Stimulated activated naive CD8-positive, alpha-beta T cell treated with anti-CD3 and anti-CD28 coated beads, Interleukin-15, amount 100 ng/mL, for 72 hours (primary cell): ENCODE data around the gene CTNNA2.

ENCODE experiments used
- ATAC-seq: fragments of 150-1000 bp; cut with Tn5 transposase; 2 replicates; pipeline ENCODE4 v1.10.0; 2021; ENCODE audit warnings: mild to moderate bottlenecking, moderate library complexity
- DNase-seq, 2 donors: peaks; one replicate each; pipeline ENCODE4 v3.0.0; 2021 to 2022
- H3K27ac Mint-ChIP-seq, 2 donors: one replicate each; pipeline ENCODE4 v1.8.0; 2022; ENCODE audit warnings: mild to moderate bottlenecking in 2 of 2, mixed read lengths in 2 of 2, moderate library complexity in 2 of 2
- H3K27me3 Mint-ChIP-seq: one replicate; pipeline ENCODE4 v1.8.0; 2022; ENCODE audit warnings: mixed read lengths
- H3K4me1 Mint-ChIP-seq: one replicate; pipeline ENCODE4 v1.8.0; 2022; ENCODE audit warnings: mild to moderate bottlenecking, mixed read lengths
- H3K4me3 Mint-ChIP-seq, 2 donors: one replicate each; pipeline ENCODE4 v1.8.0; 2022; ENCODE audit warnings: mild to moderate bottlenecking in 2 of 2, mixed read lengths in 2 of 2, moderate library complexity in 1 of 2
- H3K9me3 Mint-ChIP-seq, 2 donors: one replicate each; pipeline ENCODE4 v1.8.0; 2022; ENCODE audit warnings: mixed read lengths in 2 of 2

Gene CTNNA2

GRCh38 chr2:79776461-79776860 lies 263.6 kb downstream of the CTNNA2 start:
- no peak overlapping the region for H3K27ac Mint-ChIP-seq
- ATAC-seq, result no peak
- no peaks in the 10 kb centered on the region for H3K4me1 Mint-ChIP-seq
- H3K9me3 Mint-ChIP-seq, result no peaks in the 10 kb centered on the region
- no peaks in the 10 kb centered on the region for H3K27me3 Mint-ChIP-seq
- no peak for DNase-seq
- no peak overlapping the region for H3K4me3 Mint-ChIP-seq

GRCh38 chr2:79780781-79781180 lies 267.9 kb downstream of the CTNNA2 start:
- H3K27me3 Mint-ChIP-seq, result no peaks in the 10 kb centered on the region
- DNase-seq (no peak), ATAC-seq (no peak)
- H3K4me3 Mint-ChIP-seq, result no peak overlapping the region
- H3K27ac Mint-ChIP-seq, result peak overlapping the region in 1 of 2 donors; percentile 7
- H3K4me1 Mint-ChIP-seq, result no peaks in the 10 kb centered on the region
- peaks cover 0 to 4% of the 10 kb centered on the region in 2 donors for H3K9me3 Mint-ChIP-seq

GRCh38 chr2:79782576-79783452 lies 270.0 kb downstream of the CTNNA2 start:
- no peak for ATAC-seq
- Mint-ChIP-seq H3K9me3 (peaks cover 0 to 9% of the 10 kb centered on the region in 2 donors), H3K27ac (no peak overlapping the region), H3K4me1 (no peaks in the 10 kb centered on the region), H3K4me3 (no peak overlapping the region), H3K27me3 (no peaks in the 10 kb centered on the region)
- no peak for DNase-seq

DNA sequence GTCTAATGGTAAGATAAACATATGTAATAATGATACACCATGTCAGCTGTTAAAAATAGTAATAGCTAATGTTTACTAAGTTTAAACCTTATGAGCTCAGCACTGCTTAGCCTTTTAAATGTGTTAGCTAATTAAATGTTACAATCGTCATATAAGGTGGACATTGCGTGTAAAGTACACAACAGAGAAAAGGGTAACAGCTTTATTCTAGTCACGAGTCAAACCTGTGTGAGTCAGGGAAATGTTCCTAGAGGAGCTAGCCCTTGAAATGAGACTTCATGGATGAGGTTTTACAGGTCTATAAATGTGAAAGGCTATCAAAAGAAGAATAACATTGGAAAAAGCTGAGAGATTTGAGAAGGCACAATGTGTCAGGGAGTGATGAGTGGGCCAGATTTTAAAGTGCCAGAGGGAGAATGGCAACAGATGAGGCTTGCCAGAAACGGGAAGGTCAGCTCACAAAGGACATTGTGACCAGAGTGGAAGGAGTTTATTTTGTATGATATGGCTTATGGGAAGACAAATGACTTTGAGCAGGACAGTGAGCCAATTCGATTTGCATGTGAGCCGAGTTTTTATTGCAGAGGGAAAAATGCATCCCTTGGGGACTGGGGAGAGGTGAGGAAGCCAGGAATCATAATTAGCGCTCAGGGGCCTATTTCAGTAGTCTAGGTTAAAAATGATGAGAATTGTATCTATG lies 276.3 kb downstream of the CTNNA2 start:
- DNase-seq (no peak), ATAC-seq (no peak)
- Mint-ChIP-seq H3K4me3 (no peak overlapping the region), H3K27ac (no peak overlapping the region), H3K9me3 (peaks cover 0 to 5% of the 10 kb centered on the region in 2 donors), H3K4me1 (no peaks in the 10 kb centered on the region), H3K27me3 (no peaks in the 10 kb centered on the region)

- DNase-seq (no peak), ATAC-seq (no peak)
- Mint-ChIP-seq H3K4me1 (no peaks in the 10 kb centered on the region), H3K27me3 (no peaks in the 10 kb centered on the region), H3K9me3 (peaks cover 0 to 5% of the 10 kb centered on the region in 2 donors), H3K27ac (no peak overlapping the region), H3K4me3 (no peak overlapping the region)
Observed at GRCh38 chr2:79789811-79790210, 277.0 kb downstream of the CTNNA2 start.

DNA sequence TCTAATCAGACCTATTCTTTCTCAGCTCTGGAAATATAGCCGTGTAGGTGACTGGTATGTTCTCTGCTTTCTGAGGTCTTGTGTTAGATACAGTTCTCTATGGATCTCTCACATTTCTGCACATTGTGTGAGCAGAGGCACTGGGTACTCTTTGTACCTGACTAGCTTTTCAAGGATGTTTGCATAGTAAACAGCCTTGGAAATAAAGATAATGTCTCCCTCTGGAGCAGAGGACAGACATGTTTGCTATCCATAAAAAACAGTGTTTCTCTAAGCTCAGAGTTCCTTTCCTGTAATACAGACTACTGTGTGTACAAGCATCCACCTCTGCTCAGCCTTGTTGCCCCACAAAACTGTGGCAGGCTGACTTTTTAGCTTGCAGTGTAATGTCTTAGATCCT lies 279.2 kb downstream of the CTNNA2 start:
- ATAC-seq, result no peak
- Mint-ChIP-seq H3K4me1 (no peaks in the 10 kb centered on the region), H3K4me3 (no peak overlapping the region), H3K27me3 (no peaks in the 10 kb centered on the region), H3K27ac (no peak overlapping the region), H3K9me3 (no peaks in the 10 kb centered on the region)
- no peak for DNase-seq

DNA sequence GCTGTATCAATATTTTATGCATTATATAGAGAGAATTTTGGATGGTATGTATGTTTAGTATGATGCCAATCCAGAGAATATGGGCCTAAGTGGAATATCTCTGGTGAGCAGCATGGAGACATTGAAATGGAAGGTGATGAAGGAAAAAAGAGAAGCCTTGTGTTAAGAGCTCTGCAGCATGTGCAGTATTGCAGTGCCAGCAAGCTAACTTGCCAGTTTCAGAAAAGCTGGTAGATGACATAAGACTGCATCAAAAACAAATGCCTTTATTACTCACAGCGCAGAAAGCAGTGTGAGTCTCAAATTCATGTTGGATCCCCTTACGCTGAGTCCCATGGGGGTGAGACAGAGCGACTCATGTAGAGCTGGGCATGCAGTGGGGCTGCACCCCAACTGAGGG lies 280.2 kb downstream of the CTNNA2 start:
- H3K27ac Mint-ChIP-seq, result no peak overlapping the region
- DNase-seq, result no peak
- no peaks in the 10 kb centered on the region for H3K4me1 Mint-ChIP-seq
- ATAC-seq, result no peak
- H3K9me3 Mint-ChIP-seq, result no peaks in the 10 kb centered on the region
- no peak overlapping the region for H3K4me3 Mint-ChIP-seq
- H3K27me3 Mint-ChIP-seq, result no peaks in the 10 kb centered on the region

GRCh38 chr2:79796641-79797040 lies 283.8 kb downstream of the CTNNA2 start:
- Mint-ChIP-seq H3K9me3 (peaks cover 0 to 6% of the 10 kb centered on the region in 2 donors), H3K27me3 (no peaks in the 10 kb centered on the region), H3K4me1 (no peaks in the 10 kb centered on the region), H3K27ac (no peak overlapping the region), H3K4me3 (no peak overlapping the region)
- ATAC-seq, result no peak
- no peak for DNase-seq

- H3K27ac Mint-ChIP-seq, result no peak overlapping the region
- no peaks in the 10 kb centered on the region for H3K27me3 Mint-ChIP-seq
- H3K4me1 Mint-ChIP-seq, result no peaks in the 10 kb centered on the region
- peaks cover 0 to 6% of the 10 kb centered on the region in 2 donors for H3K9me3 Mint-ChIP-seq
- no peak overlapping the region for H3K4me3 Mint-ChIP-seq
- DNase-seq, result no peak
- ATAC-seq, result no peak
Observed at GRCh38 chr2:79798776-79799175, 285.9 kb downstream of the CTNNA2 start.

DNA sequence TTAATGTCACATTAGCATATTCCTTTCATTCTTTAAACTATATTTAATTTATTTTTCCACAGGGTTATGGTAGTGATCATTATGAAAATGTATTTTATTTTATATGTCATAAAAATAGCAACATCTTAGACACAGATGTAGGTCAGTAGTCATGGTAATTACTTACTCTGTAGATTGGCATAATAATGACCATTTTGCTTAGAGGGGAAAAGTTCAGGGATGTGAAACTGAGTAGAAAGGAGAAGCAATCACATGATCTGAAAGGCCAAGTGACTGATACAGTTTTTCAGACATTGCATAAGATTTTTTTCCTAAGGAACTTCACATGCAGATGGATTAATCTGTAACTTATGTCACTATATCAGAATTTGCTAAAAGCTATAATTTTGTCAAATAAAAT lies 286.9 kb downstream of the CTNNA2 start:
- H3K27ac Mint-ChIP-seq, result no peak overlapping the region
- H3K27me3 Mint-ChIP-seq, result no peaks in the 10 kb centered on the region
- no peaks in the 10 kb centered on the region for H3K4me1 Mint-ChIP-seq
- no peak for ATAC-seq
- DNase-seq, result no peak
- H3K9me3 Mint-ChIP-seq, result peaks cover 0 to 6% of the 10 kb centered on the region in 2 donors
- no peak overlapping the region for H3K4me3 Mint-ChIP-seq

- H3K27me3 Mint-ChIP-seq, result no peaks in the 10 kb centered on the region
- peaks cover 2 to 6% of the 10 kb centered on the region in 2 donors for H3K9me3 Mint-ChIP-seq
- DNase-seq (no peak), ATAC-seq (no peak)
- H3K4me1 Mint-ChIP-seq, result no peaks in the 10 kb centered on the region
- no peak overlapping the region for H3K4me3 Mint-ChIP-seq
- no peak overlapping the region for H3K27ac Mint-ChIP-seq
Observed at GRCh38 chr2:79801082-79801481, 288.2 kb downstream of the CTNNA2 start.

DNA sequence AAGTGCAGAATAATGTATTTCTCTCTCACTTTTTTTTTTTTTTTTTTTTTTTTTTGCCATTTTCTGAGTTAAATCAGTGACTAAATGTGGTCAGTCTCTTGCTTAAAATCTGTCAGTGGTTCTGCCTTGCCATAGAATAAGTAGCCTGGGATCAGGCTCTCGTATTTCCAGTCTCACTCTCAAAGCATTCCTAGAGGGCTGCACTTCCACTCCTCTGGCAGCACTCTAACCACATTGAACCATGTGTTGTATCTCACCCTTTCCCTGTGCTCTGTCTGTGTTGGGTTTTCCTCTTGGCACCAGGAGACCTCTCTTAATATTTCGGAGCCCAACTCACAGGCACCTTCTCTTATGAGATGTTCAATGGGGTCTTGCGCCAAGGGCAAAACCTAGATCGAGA lies 304.4 kb downstream of the CTNNA2 start:
- peaks cover 5 to 29% of the 10 kb centered on the region in 2 donors for H3K9me3 Mint-ChIP-seq
- no peaks in the 10 kb centered on the region for H3K4me1 Mint-ChIP-seq
- no peak for ATAC-seq
- no peak for DNase-seq
- no peak overlapping the region for H3K27ac Mint-ChIP-seq
- H3K27me3 Mint-ChIP-seq, result no peaks in the 10 kb centered on the region
- no peak overlapping the region for H3K4me3 Mint-ChIP-seq

DNA sequence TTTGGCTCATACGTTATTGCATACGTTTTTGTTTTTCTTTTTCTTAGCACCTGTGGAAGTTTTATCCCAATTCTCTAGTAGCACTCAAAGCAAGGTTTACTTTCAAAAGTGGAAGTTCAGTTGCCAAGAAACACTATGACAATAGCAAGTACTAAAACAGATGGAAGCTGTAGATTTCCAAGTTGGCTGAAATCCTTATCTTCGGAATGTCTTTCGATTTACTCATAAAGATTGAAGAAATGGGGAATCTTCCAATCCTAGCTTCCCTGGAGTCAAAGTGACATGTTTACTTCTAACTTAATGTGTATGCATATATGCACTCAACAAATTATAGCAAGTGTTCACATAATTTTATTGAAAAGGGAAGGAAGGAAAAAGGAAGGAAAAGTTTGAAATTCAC lies 307.4 kb downstream of the CTNNA2 start:
- peaks cover 15 to 32% of the 10 kb centered on the region in 2 donors for H3K9me3 Mint-ChIP-seq
- ATAC-seq (no peak), DNase-seq (no peak)
- no peaks in the 10 kb centered on the region for H3K27me3 Mint-ChIP-seq
- H3K27ac Mint-ChIP-seq, result no peak overlapping the region
- no peaks in the 10 kb centered on the region for H3K4me1 Mint-ChIP-seq
- H3K4me3 Mint-ChIP-seq, result no peak overlapping the region

DNA sequence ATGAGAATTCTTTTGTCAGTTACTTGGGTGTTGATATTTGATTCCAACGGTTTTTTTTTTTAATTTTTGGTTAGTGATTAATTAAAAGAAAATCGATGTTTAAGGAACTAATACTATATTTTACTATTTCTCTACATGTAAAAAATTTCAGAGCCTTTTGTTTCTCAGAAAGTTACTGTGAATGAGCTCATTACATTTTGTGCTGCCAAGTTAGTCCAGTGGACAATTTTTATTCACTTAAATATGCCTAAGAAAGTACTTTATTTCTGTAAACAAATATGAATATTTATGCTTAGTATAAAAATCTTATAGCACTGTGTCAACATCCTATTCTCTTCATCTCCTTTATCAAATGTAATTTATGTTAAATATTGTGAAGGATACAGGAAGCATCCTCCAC lies 309.3 kb downstream of the CTNNA2 start:
- H3K4me1 Mint-ChIP-seq, result no peaks in the 10 kb centered on the region
- H3K9me3 Mint-ChIP-seq, result peaks cover 18 to 21% of the 10 kb centered on the region in 2 donors
- ATAC-seq (no peak), DNase-seq (no peak)
- no peak overlapping the region for H3K4me3 Mint-ChIP-seq
- no peaks in the 10 kb centered on the region for H3K27me3 Mint-ChIP-seq
- no peak overlapping the region for H3K27ac Mint-ChIP-seq

- H3K27ac Mint-ChIP-seq, result no peak overlapping the region
- H3K27me3 Mint-ChIP-seq, result no peaks in the 10 kb centered on the region
- no peak for ATAC-seq
- no peak for DNase-seq
- H3K4me3 Mint-ChIP-seq, result no peak overlapping the region
- peaks cover 13 to 14% of the 10 kb centered on the region in 2 donors for H3K9me3 Mint-ChIP-seq
- no peaks in the 10 kb centered on the region for H3K4me1 Mint-ChIP-seq
Observed at GRCh38 chr2:79824086-79824786, 311.4 kb downstream of the CTNNA2 start.

DNA sequence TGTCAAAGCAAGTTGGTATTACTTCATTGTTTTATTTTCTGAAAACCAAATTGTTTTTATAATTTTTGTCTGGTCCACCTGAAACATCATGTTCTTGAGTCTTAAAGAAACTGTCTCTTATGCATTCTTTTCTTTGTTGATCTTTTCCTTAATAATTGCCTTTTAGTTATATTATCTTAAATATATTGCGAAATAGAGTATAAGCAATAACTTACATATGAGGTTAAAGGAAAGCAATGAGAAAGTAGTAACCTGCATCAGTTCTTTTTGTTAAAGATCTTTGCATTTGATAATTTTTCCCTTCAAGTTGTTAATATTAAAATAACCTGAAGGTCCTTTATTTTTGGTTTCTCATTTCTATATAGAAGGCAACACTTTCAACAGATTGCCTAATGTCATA lies 315.0 kb downstream of the CTNNA2 start:
- H3K4me1 Mint-ChIP-seq, result no peaks in the 10 kb centered on the region
- H3K27ac Mint-ChIP-seq, result no peak overlapping the region
- DNase-seq (no peak), ATAC-seq (no peak)
- H3K4me3 Mint-ChIP-seq, result no peak overlapping the region
- peaks cover 7 to 19% of the 10 kb centered on the region in 2 donors for H3K9me3 Mint-ChIP-seq
- H3K27me3 Mint-ChIP-seq, result no peaks in the 10 kb centered on the region
